IPS DF 6.9 (cell line): ENCODE results near the gene CDH18.

Experiments
- DNase-seq: peaks from one replicate; pipeline ENCODE4 v3.0.0-alpha.2; 2013; ENCODE audit warnings: low read depth, low spot score
- H3K27ac ChIP-seq: one replicate; pipeline ENCODE4 v1.5.1; 2013; ENCODE audit warnings: low read length, control low read depth
- H3K27me3 ChIP-seq: 2 replicates; pipeline ENCODE4 v1.6.1; 2013; ENCODE audit warnings: mild to moderate bottlenecking, low read length; ENCODE audit not compliant: control insufficient read depth, insufficient read depth
- H3K36me3 ChIP-seq: 2 replicates; pipeline ENCODE4 v1.6.1; 2013; ENCODE audit warnings: low read length; ENCODE audit not compliant: control insufficient read depth, insufficient read depth
- H3K4me1 ChIP-seq: 2 replicates; pipeline ENCODE4 v1.6.1; 2013; ENCODE audit warnings: low read length; ENCODE audit not compliant: control insufficient read depth, insufficient read depth
- H3K4me3 ChIP-seq: 2 replicates; pipeline ENCODE4 v1.5.1; 2013; ENCODE audit warnings: mild to moderate bottlenecking, low read length
- H3K9me3 ChIP-seq: 2 replicates; pipeline ENCODE4 v1.6.1; 2013; ENCODE audit warnings: low read length, inconsistent platforms; ENCODE audit not compliant: control insufficient read depth, insufficient read depth
- WGBS: extraction: QIAGEN DNeasy Blood & Tissue Kit; methylation state at CpG from one replicate; pipeline ENCODE4 v1.1.7; 2013; ENCODE audit warnings: mixed read lengths, missing lambda C conversion rate; ENCODE audit not compliant: insufficient read length, insufficient coverage; 5-methylcytosine and 5-hydroxymethylcytosine counted together

CDH18 gene

GRCh38 chr5:19555436-19555835, 432.6 kb downstream of the CDH18 start:
- DNase-seq: no peak
- H3K36me3 ChIP-seq: no peaks in the 10 kb centered on the region
- H3K4me3 ChIP-seq: no peak overlapping the region
- H3K27ac ChIP-seq: no peak overlapping the region
- no peaks in the 10 kb centered on the region for H3K9me3 ChIP-seq
- H3K4me1 ChIP-seq: no peaks in the 10 kb centered on the region
- no peaks in the 10 kb centered on the region for H3K27me3 ChIP-seq
- no CpG with 5 or more reads among the region's 3 CpGs for WGBS

- no peaks in the 10 kb centered on the region for H3K9me3 ChIP-seq
These were observed 433.5 kb downstream of the CDH18 start for GRCh38 chr5:19554524-19554923.

GRCh38 chr5:19547640-19548039, 440.4 kb downstream of the CDH18 start:
- Histone ChIP-seq H3K4me3 (no peak overlapping the region), H3K4me1 (no peaks in the 10 kb centered on the region), H3K27me3 (no peaks in the 10 kb centered on the region), H3K36me3 (no peaks in the 10 kb centered on the region), H3K27ac (no peak overlapping the region), H3K9me3 (no peaks in the 10 kb centered on the region; the same call in 1 of the 2 replicates)
- no peak for DNase-seq
- WGBS: no CpG with 5 or more reads among the region's 3 CpGs

More at GRCh38 chr5:19554524-19554923, 433.5 kb downstream of the CDH18 start:
- Histone ChIP-seq H3K27me3 (no peaks in the 10 kb centered on the region), H3K27ac (no peak overlapping the region), H3K36me3 (no peaks in the 10 kb centered on the region), H3K4me1 (no peaks in the 10 kb centered on the region), H3K4me3 (no peak overlapping the region)
- WGBS: no CpG with 5 or more reads among the region's 1 CpG
- no peak for DNase-seq

DNA sequence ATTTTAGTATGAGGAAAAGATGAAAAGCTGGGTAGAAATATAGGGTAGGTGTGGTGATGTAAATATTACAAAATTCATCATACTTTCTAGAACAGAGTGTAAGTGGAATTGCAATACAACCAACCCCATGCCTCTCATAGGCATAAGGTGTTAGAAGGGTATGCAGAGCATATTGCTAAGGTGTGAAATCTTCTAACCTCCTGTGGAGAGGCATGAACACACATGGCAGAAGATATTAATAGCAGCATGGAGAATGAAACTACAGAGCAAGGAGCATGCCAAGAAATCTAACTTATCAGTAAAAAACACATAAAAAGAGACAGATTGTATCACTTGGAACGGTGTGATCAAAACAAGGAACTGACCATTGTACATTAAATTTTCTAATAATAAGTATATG, 441.5 kb downstream of the CDH18 start:
- H3K27ac ChIP-seq: no peak overlapping the region
- no peak for DNase-seq
- H3K36me3 ChIP-seq: no peaks in the 10 kb centered on the region
- no CpG with 5 or more reads among the region's 1 CpG for WGBS
- no peaks in the 10 kb centered on the region for H3K4me1 ChIP-seq
- no peaks in the 10 kb centered on the region for H3K27me3 ChIP-seq
- no peak overlapping the region for H3K4me3 ChIP-seq
- no peaks in the 10 kb centered on the region; the same call in 1 of the 2 replicates for H3K9me3 ChIP-seq

- no peak overlapping the region for H3K4me3 ChIP-seq
- no peaks in the 10 kb centered on the region for H3K36me3 ChIP-seq
- H3K27me3 ChIP-seq: no peaks in the 10 kb centered on the region
- DNase-seq: no peak
- no peaks in the 10 kb centered on the region for H3K4me1 ChIP-seq
- WGBS: no CpG with 5 or more reads among the region's 2 CpGs
- no peak overlapping the region for H3K27ac ChIP-seq
- H3K9me3 ChIP-seq: no peaks in the 10 kb centered on the region
These were observed 449.4 kb downstream of the CDH18 start for GRCh38 chr5:19538607-19539006.

DNA sequence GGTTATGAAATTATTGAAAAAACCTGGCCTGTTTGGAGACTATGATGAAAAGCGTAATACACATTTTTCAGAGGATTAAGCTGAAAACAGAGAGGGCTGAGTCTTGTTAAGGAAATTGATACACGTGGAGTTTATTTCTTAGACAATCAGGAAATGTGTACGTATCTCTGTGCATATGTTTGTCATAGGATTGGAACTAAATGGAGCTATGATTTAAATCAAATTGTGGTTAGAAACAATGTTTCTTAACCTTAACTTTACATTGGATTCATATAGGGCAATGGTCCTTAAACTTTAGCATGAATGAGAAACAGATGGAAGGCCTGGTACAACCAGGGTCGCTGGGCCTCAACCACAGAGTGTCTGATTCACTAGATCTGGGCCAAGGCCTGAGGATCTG, 451.6 kb downstream of the CDH18 start:
- H3K27me3 ChIP-seq: no peaks in the 10 kb centered on the region
- DNase-seq: no peak

DNA sequence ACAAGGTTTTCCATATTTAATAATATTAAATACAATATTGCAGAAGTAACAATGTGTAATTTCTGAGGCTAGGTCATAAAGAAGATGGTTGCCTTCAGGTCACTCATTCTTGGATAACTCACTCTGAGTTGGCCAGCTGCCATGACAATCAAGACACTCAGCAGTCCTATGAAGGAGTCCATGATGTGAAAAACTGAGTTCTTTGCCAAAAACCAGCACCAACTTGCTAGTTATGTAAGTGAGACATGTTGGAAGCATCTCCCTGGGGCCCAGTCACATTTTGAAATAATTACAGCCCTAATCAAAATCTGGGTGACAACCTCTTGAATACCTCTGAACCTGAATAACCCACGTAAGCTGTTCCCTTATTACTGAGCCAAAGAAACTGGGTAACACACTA, 453.2 kb downstream of the CDH18 start:
- no peaks in the 10 kb centered on the region for H3K36me3 ChIP-seq
- H3K9me3 ChIP-seq: no peaks in the 10 kb centered on the region
- DNase-seq: no peak
- whole genome bisulfite sequencing: no CpG with 5 or more reads among the region's 1 CpG
- no peaks in the 10 kb centered on the region for H3K27me3 ChIP-seq
- H3K27ac ChIP-seq: no peak overlapping the region
- H3K4me3 ChIP-seq: no peak overlapping the region
- H3K4me1 ChIP-seq: no peaks in the 10 kb centered on the region

More for the DNA sequence above, 451.6 kb downstream of the CDH18 start:
- no peaks in the 10 kb centered on the region for H3K9me3 ChIP-seq
- no peaks in the 10 kb centered on the region for H3K36me3 ChIP-seq
- no peak overlapping the region for H3K27ac ChIP-seq
- no peaks in the 10 kb centered on the region for H3K4me1 ChIP-seq
- WGBS: no CpG with 5 or more reads among the region's 4 CpGs
- H3K4me3 ChIP-seq: no peak overlapping the region

DNA sequence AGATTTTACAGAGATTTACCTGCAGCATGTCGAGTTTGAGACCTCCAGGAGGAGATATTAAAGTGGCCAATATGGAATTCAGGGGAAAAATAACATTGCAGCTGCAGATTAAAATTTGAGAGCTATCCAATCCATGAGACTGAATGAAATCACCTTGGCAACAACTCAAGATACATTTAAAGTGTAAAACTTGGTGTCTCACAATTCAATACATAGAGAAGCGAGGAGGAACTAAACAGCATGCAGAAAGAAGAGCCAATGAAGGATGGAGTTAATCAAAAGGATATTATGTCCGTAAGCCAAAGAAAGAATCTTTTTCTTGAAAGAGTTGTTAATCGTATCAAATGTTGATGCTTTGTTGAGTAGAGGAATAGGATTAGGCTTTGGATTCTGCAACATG, 455.1 kb downstream of the CDH18 start:
- no peak for DNase-seq
- no peak overlapping the region for H3K4me3 ChIP-seq
- no peaks in the 10 kb centered on the region for H3K36me3 ChIP-seq
- H3K4me1 ChIP-seq: no peaks in the 10 kb centered on the region
- H3K27me3 ChIP-seq: no peaks in the 10 kb centered on the region
- WGBS: no CpG with 5 or more reads among the region's 4 CpGs
- H3K27ac ChIP-seq: no peak overlapping the region
- H3K9me3 ChIP-seq: no peaks in the 10 kb centered on the region

DNA sequence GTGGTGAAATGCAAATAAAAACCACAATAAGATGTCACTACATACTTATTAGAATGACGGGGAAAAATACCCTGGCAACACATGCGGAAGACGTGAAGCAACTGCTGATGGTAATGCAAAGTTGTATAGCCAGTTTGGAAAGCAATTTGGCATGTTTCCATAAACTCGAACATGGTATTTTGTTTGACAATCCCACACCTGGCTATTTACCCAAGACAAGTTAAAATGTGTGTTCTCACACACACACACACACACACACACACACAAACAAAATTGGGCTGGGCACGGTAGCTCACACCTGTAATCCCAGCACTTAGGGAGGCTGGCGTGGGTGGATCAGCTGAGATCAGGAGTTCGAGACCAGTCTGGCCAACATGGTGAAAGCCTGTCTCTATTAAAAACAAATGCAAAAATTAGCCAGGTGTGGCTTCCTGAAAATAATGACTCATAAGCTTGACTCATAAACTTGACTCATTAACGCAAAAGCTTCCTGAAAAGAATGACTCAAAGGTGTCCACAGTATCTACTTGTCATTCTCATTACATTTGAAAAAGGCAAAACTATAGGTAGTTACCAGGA, 456.5 kb downstream of the CDH18 start:
- no peak for DNase-seq
- no peaks in the 10 kb centered on the region for H3K4me1 ChIP-seq
- no peak overlapping the region for H3K4me3 ChIP-seq
- no peak overlapping the region for H3K27ac ChIP-seq
- H3K36me3 ChIP-seq: no peaks in the 10 kb centered on the region
- H3K9me3 ChIP-seq: no peaks in the 10 kb centered on the region
- H3K27me3 ChIP-seq: no peaks in the 10 kb centered on the region
- no CpG with 5 or more reads among the region's 8 CpGs for WGBS

- no peaks in the 10 kb centered on the region; the same call in 1 of the 2 replicates for H3K27me3 ChIP-seq
- no peaks in the 10 kb centered on the region for H3K4me1 ChIP-seq
- no peaks in the 10 kb centered on the region for H3K36me3 ChIP-seq
- H3K4me3 ChIP-seq: no peak overlapping the region
- no peak for DNase-seq
- no peaks in the 10 kb centered on the region for H3K9me3 ChIP-seq
- WGBS: no CpG with 5 or more reads among the region's 2 CpGs
- no peak overlapping the region for H3K27ac ChIP-seq
These were observed 468.6 kb downstream of the CDH18 start for GRCh38 chr5:19519448-19519847.

GRCh38 chr5:19498852-19499251, 489.1 kb downstream of the CDH18 start:
- no peaks in the 10 kb centered on the region for H3K27me3 ChIP-seq

More at GRCh38 chr5:19498852-19499251, 489.1 kb downstream of the CDH18 start:
- DNase-seq: no peak
- WGBS: no CpG with 5 or more reads among the region's 2 CpGs
- Histone ChIP-seq H3K27ac (no peak overlapping the region), H3K9me3 (no peaks in the 10 kb centered on the region), H3K36me3 (no peaks in the 10 kb centered on the region), H3K4me3 (no peak overlapping the region), H3K4me1 (no peaks in the 10 kb centered on the region)
